WTC11 (cell line): ENCODE data around the gene KRCC1. TPM values are rescaled to one million over a fixed set of nuclear protein-coding genes. Genes with fewer than 3 reads are reported as not detected.

Source experiments
- ATAC-seq: fragments of 200-7000 bp; cut with Tn5 transposase; 2 replicates; pipeline ENCODE4 v1.10.0; 2021; ENCODE audit warnings: mild to moderate bottlenecking, moderate library complexity
- CTCF ChIA-PET: fragments of 300-600 bp; sonication (Branson Sonifier 250); formaldehyde crosslinking; loops from one replicate; lab custom pipeline; 2021; ENCODE audit warnings: antibody characterized with exemption; lab: Charles Lee
- POLR2A ChIA-PET: fragments of 350-600 bp; sonication (Branson Sonifier 250); formaldehyde crosslinking; loops from one replicate; lab custom pipeline; 2021; ENCODE audit warnings: antibody characterized with exemption; lab: Charles Lee
- DNase-seq: peaks from one replicate; pipeline ENCODE4 v3.0.0; 2021; ENCODE audit warnings: low spot score
- H3K27ac Mint-ChIP-seq: 2 replicates; pipeline ENCODE4 v1.8.0; 2021; ENCODE audit warnings: mixed read lengths
- H3K27me3 Mint-ChIP-seq: 2 replicates; pipeline ENCODE4 v1.8.0; 2021; ENCODE audit warnings: low read depth, mild to moderate bottlenecking, moderate library complexity, mixed read lengths
- H3K36me3 Mint-ChIP-seq: 2 replicates; pipeline ENCODE4 v1.8.0; 2021; ENCODE audit warnings: mixed read lengths
- H3K4me1 Mint-ChIP-seq: 2 replicates; pipeline ENCODE4 v1.8.0; 2022; ENCODE audit warnings: mixed read lengths
- H3K4me3 Mint-ChIP-seq: 2 replicates; pipeline ENCODE4 v1.8.0; 2021; ENCODE audit warnings: mild to moderate bottlenecking, moderate library complexity, mixed read lengths
- H3K9me3 Mint-ChIP-seq: 2 replicates; pipeline ENCODE4 v1.8.0; 2021; ENCODE audit warnings: mixed read lengths
- ATF1 ChIP-seq: sonication (generic); formaldehyde crosslinking; IDR thresholded peaks from 2 replicates; pipeline ENCODE4 v1.8.1; 2023; ENCODE audit warnings: mild to moderate bottlenecking, moderate library complexity, missing genetic modification reagents
- E2F1 ChIP-seq: sonication (generic); formaldehyde crosslinking; IDR thresholded peaks from 2 replicates; pipeline ENCODE4 v1.8.0; 2022; ENCODE audit warnings: mild to moderate bottlenecking, missing genetic modification reagents
- ELF4 ChIP-seq: sonication (generic); formaldehyde crosslinking; IDR thresholded peaks from 2 replicates; pipeline ENCODE4 v1.8.1; 2022; ENCODE audit warnings: low read depth, mild to moderate bottlenecking, moderate library complexity, missing genetic modification reagents
- FOXJ3 ChIP-seq: sonication (generic); formaldehyde crosslinking; IDR thresholded peaks from 2 replicates; pipeline ENCODE4 v1.9.0; 2021; ENCODE audit warnings: missing genetic modification reagents, mild to moderate bottlenecking, borderline replicate concordance
- GTF2I ChIP-seq: fragments of 250-450 bp; sonication (Bioruptor Pico); conservative IDR thresholded peaks from 2 replicates; pipeline ENCODE4 v1.4.0; 2021; ENCODE audit warnings: mild to moderate bottlenecking
- JAZF1 ChIP-seq: fragments of 250-450 bp; sonication (Bioruptor Pico); IDR thresholded peaks from 2 replicates; pipeline ENCODE4 v1.9.0; 2021; ENCODE audit warnings: moderate library complexity, mild to moderate bottlenecking, inconsistent platforms
- MAX ChIP-seq: sonication (generic); formaldehyde crosslinking; IDR thresholded peaks from 2 replicates; pipeline ENCODE4 v1.8.0; 2022; ENCODE audit warnings: mild to moderate bottlenecking, missing genetic modification reagents
- MXD4 ChIP-seq: fragments of 250-450 bp; sonication (Bioruptor Pico); IDR thresholded peaks from 2 replicates; pipeline ENCODE4 v1.8.0; 2021; ENCODE audit warnings: mild to moderate bottlenecking, moderate library complexity, borderline replicate concordance
- NFE2L1 ChIP-seq: sonication (generic); formaldehyde crosslinking; IDR thresholded peaks from 2 replicates; pipeline ENCODE4 v1.8.1; 2023; ENCODE audit warnings: missing genetic modification reagents
- PREB ChIP-seq: sonication (generic); formaldehyde crosslinking; IDR thresholded peaks from 2 replicates; pipeline ENCODE4 v1.8.1; 2022; ENCODE audit warnings: mild to moderate bottlenecking, missing genetic modification reagents, moderate library complexity, borderline replicate concordance
- RORB ChIP-seq: fragments of 250-450 bp; sonication (Bioruptor Pico); IDR thresholded peaks from 2 replicates; pipeline ENCODE4 v1.9.0; 2021; ENCODE audit warnings: mild to moderate bottlenecking
- SMAD3 ChIP-seq: sonication (generic); formaldehyde crosslinking; IDR thresholded peaks from 2 replicates; pipeline ENCODE4 v1.8.0; 2022; ENCODE audit warnings: missing genetic modification reagents, mild to moderate bottlenecking, borderline replicate concordance
- SMAD4 ChIP-seq: sonication (generic); formaldehyde crosslinking; IDR thresholded peaks from 2 replicates; pipeline ENCODE4 v1.8.0; 2022; ENCODE audit warnings: mild to moderate bottlenecking, missing genetic modification reagents
- SP1 ChIP-seq: sonication (generic); formaldehyde crosslinking; conservative IDR thresholded peaks from 2 replicates; pipeline ENCODE4 v1.8.1; 2022; ENCODE audit warnings: missing genetic modification reagents
- ZMAT4 ChIP-seq: fragments of 250-450 bp; sonication (Bioruptor Pico); IDR thresholded peaks from 2 replicates; pipeline ENCODE4 v1.9.0; 2021; ENCODE audit warnings: mild to moderate bottlenecking
- ZNF281 ChIP-seq: sonication (generic); formaldehyde crosslinking; IDR thresholded peaks from 2 replicates; pipeline ENCODE4 v1.8.0; 2023; ENCODE audit warnings: mild to moderate bottlenecking, missing genetic modification reagents
- ZNF416 ChIP-seq: fragments of 250-450 bp; sonication (Bioruptor Pico); IDR thresholded peaks from 2 replicates; pipeline ENCODE4 v1.9.0; 2021; ENCODE audit warnings: mild to moderate bottlenecking, inconsistent platforms
- ZNF423 ChIP-seq: fragments of 250-450 bp; sonication (Bioruptor Pico); IDR thresholded peaks from 2 replicates; pipeline ENCODE4 v2.1.2; 2022; ENCODE audit warnings: mild to moderate bottlenecking, moderate library complexity
- ZNF532 ChIP-seq: fragments of 250-450 bp; sonication (Bioruptor Pico); IDR thresholded peaks from 2 replicates; pipeline ENCODE4 v1.9.0; 2021; ENCODE audit warnings: mild to moderate bottlenecking, borderline replicate concordance
- total RNA-seq: library from RNA; stranded (reverse); gene quantifications from 3 replicates; pipeline ENCODE4 v1.2.3, GENCODE V29; 2021

Gene KRCC1
- total RNA-seq, 1 experiment from 2014 or later, result 7.6 TPM

GRCh38 chr2:88057437-88057844 lies 1.9 kb upstream of the KRCC1 start:
- POLR2A ChIA-PET, result no interaction called here
- no peaks in the 10 kb centered on the region for H3K9me3 Mint-ChIP-seq
- DNase-seq (no peak), ATAC-seq (no peak)
- CTCF ChIA-PET, result no interaction called here
- peaks cover 3% of the 10 kb centered on the region; the same call in 1 of the 2 replicates for H3K36me3 Mint-ChIP-seq
- H3K4me1 Mint-ChIP-seq, result peaks cover 35% of the 10 kb centered on the region
- no peak overlapping the region for H3K4me3 Mint-ChIP-seq
- no peak overlapping the region for H3K27ac Mint-ChIP-seq
- no peaks in the 10 kb centered on the region for H3K27me3 Mint-ChIP-seq
- no peak for TF ChIP-seq SMAD3 (CRISPR knock-in tag)
- no peak for TF ChIP-seq FOXJ3
- no peak for TF ChIP-seq ZNF423 (CRISPR knock-in tag)
- no peak for TF ChIP-seq JAZF1 (CRISPR knock-in tag)
- no peak for TF ChIP-seq GTF2I (CRISPR knock-in tag)
- no peak for TF ChIP-seq RORB (CRISPR knock-in tag)
- no peak for TF ChIP-seq ZNF416 (CRISPR knock-in tag)
- no peak for TF ChIP-seq ATF1 (CRISPR knock-in tag)
- no peak for TF ChIP-seq ELF4
- no peak for TF ChIP-seq PREB (CRISPR knock-in tag)
- no peak for TF ChIP-seq E2F1
- TF ChIP-seq MXD4 (CRISPR knock-in tag), result no peak
- TF ChIP-seq SMAD4 (CRISPR knock-in tag), result no peak
- TF ChIP-seq MAX (CRISPR knock-in tag), result no peak
- TF ChIP-seq NFE2L1 (CRISPR knock-in tag), result no peak

GRCh38 chr2:88054782-88055370 lies 707 bp downstream of the KRCC1 start:
- TF ChIP-seq GTF2I (CRISPR knock-in tag) (0 out of 2 replicates have a peak, but pooled peaks have one; percentile 33), SP1 (CRISPR knock-in tag) (no peak)
- Mint-ChIP-seq H3K4me1 (peaks cover 26% of the 10 kb centered on the region), H3K36me3 (peaks cover 3% of the 10 kb centered on the region; the same call in 1 of the 2 replicates), H3K4me3 (peak overlapping the region; percentile 98), H3K27ac (peak overlapping the region; percentile 94), H3K9me3 (no peaks in the 10 kb centered on the region), H3K27me3 (no peaks in the 10 kb centered on the region)
- peak; percentile 6 for ATAC-seq
- ChIA-PET CTCF (interaction anchor here (0.6 to 1.5 kb wide), 2 partner anchors 30 to 105 kb away, joined by 4 to 7 read pairs; no protein-coding TSS in a partner anchor), POLR2A (interaction anchor here (0.5 to 1.0 kb wide), 2 partner anchors 26 to 38 kb away, joined by 3 to 5 read pairs; no protein-coding TSS in a partner anchor)
- no peak for DNase-seq

- ChIA-PET POLR2A (interaction anchor here (1.0 kb wide), 1 partner anchor 37 kb away, joined by 3 read pairs; no protein-coding TSS in a partner anchor), CTCF (interaction anchor here (0.6 to 1.5 kb wide), 2 partner anchors 29 to 106 kb away, joined by 4 to 7 read pairs; no protein-coding TSS in a partner anchor)
- peak overlapping the region; percentile 98 for H3K4me3 Mint-ChIP-seq
- DNase-seq (no peak), ATAC-seq (no peak)
- no peaks in the 10 kb centered on the region for H3K27me3 Mint-ChIP-seq
- H3K36me3 Mint-ChIP-seq, result peaks cover 3% of the 10 kb centered on the region; the same call in 1 of the 2 replicates
- H3K4me1 Mint-ChIP-seq, result peaks cover 26% of the 10 kb centered on the region
- H3K9me3 Mint-ChIP-seq, result no peaks in the 10 kb centered on the region
- peak overlapping the region; percentile 94; the same call in 1 of the 2 replicates for H3K27ac Mint-ChIP-seq
- TF ChIP-seq ZNF532 (CRISPR knock-in tag) (no peak), ZNF281 (CRISPR knock-in tag) (no peak), PREB (CRISPR knock-in tag) (no peak), ZMAT4 (no peak)
These were observed 1.4 kb downstream of the KRCC1 start for GRCh38 chr2:88053934-88054781.
